A549 (cell line): Measurements from ENCODE around the gene OR2S2.

Source experiments
- CEBPB ChIP-seq, 2 experiments: fragments of >200 bp in 1 of 2; sonication (Bioruptor Twin) in 1 of 2; formaldehyde crosslinking in 1 of 2; IDR thresholded peaks; 2 replicates each; pipeline ENCODE4 v1.6.1; 2012 to 2016
- CHD2 ChIP-seq: fragments of 150-350 bp; IDR thresholded peaks from 2 replicates; pipeline ENCODE4 v1.6.1; 2014; ENCODE audit warnings: low read length; ENCODE audit not compliant: partially characterized antibody
- RNF2 ChIP-seq: fragments of 200-600 bp; sonication (generic); IDR thresholded peaks from 2 replicates; pipeline ENCODE4 v1.6.1; 2016; ENCODE audit warnings: low read depth, mild to moderate bottlenecking, antibody characterized with exemption, moderate library complexity, borderline replicate concordance

GRCh38 chr9:35960039-35960655 is 2.2 kb upstream of the OR2S2 start:
- no peak for TF ChIP-seq RNF2
- TF ChIP-seq CHD2 = no peak
- no peak for TF ChIP-seq CEBPB (IDR thresholded peaks at IDR 0.05)
